Ishikawa (cell line): Measurements from ENCODE around the gene IMPDH2.

Experiments
- CEBPB ChIP-seq: IDR thresholded peaks from 2 replicates; pipeline ENCODE4 v1.6.1; 2012
- CREB1 ChIP-seq: IDR thresholded peaks from 2 replicates; pipeline ENCODE4 v1.6.1; 2012; ENCODE audit warnings: low read depth
- EGR1 ChIP-seq: IDR thresholded peaks from 2 replicates; pipeline ENCODE4 v1.6.1; 2012
- EP300 ChIP-seq: IDR thresholded peaks from 2 replicates; pipeline ENCODE4 v1.6.1; 2012; ENCODE audit warnings: borderline replicate concordance
- FOXM1 ChIP-seq: IDR thresholded peaks from 2 replicates; pipeline ENCODE4 v1.6.1; 2012; ENCODE audit warnings: low read depth, borderline replicate concordance
- MAX ChIP-seq: IDR thresholded peaks from 2 replicates; pipeline ENCODE4 v1.6.1; 2012
- NFIC ChIP-seq: IDR thresholded peaks from 2 replicates; pipeline ENCODE4 v1.6.1; 2012
- RAD21 ChIP-seq: IDR thresholded peaks from 2 replicates; pipeline ENCODE4 v1.6.1; 2012; ENCODE audit warnings: low read depth
- REST ChIP-seq: IDR thresholded peaks from 2 replicates; pipeline ENCODE4 v1.6.1; 2012; ENCODE audit warnings: low read depth, mild to moderate bottlenecking
- TAF1 ChIP-seq: IDR thresholded peaks from 2 replicates; pipeline ENCODE4 v1.6.1; 2012; ENCODE audit warnings: low read depth, mild to moderate bottlenecking
- TCF12 ChIP-seq: IDR thresholded peaks from 2 replicates; pipeline ENCODE4 v1.6.1; 2012; ENCODE audit warnings: low read depth
- TEAD4 ChIP-seq: IDR thresholded peaks from 2 replicates; pipeline ENCODE4 v1.6.1; 2012
- USF1 ChIP-seq: IDR thresholded peaks from 2 replicates; pipeline ENCODE4 v1.6.1; 2012
- YY1 ChIP-seq: IDR thresholded peaks from 2 replicates; pipeline ENCODE4 v1.6.1; 2012; ENCODE audit warnings: low read depth
- ZBTB7A ChIP-seq: IDR thresholded peaks from 2 replicates; pipeline ENCODE4 v1.6.1; 2012; ENCODE audit warnings: low read depth

IMPDH2 gene

DNA sequence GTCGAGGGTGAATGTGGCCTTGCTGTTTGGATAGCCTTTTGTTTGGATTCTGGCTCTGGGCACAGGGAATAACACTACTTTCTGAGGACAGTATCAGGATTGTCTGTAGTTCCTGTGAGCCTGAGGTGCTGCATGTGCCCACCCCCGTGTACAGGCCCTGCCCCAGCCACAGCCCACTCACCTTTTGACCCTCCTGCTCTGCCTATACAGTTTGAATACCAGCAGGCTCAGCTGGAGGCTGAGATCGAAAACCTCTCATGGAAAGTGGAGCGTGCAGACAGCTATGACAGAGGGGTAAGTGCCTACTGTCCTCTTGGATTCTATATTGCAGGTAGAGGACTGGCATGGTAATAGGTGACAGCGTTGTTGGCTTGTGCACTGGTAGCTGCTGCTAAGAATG is 46.5 kb downstream of the IMPDH2 start:
- no peak for TF ChIP-seq RAD21
- no peak for TF ChIP-seq REST
- no peak for TF ChIP-seq TEAD4
- TF ChIP-seq CREB1: no peak
- no peak for TF ChIP-seq TAF1
- TF ChIP-seq EGR1: no peak
- TF ChIP-seq NFIC: no peak
- TF ChIP-seq MAX: no peak
- TF ChIP-seq FOXM1: no peak
- TF ChIP-seq TCF12: no peak
- TF ChIP-seq USF1: no peak
- TF ChIP-seq YY1: no peak
- no peak for TF ChIP-seq ZBTB7A
- no peak for TF ChIP-seq EP300
- TF ChIP-seq CEBPB: no peak

DNA sequence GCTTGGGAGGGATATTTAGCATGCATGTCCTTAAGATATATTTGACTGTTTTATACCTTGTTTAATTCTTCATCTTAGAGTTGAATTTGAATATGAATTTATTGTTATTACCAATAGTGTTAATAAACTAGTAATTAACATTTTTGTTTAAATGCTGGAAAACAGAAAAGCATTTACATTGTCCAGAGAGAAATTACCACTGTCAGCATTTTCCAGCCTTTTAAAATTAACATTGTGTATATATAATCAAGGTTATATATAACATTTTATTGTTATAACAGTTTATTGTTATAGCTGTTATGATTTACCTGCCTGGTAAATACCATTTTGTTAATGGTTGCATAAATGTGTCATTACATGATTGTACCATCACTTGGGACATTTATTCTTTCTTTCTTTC is 47.2 kb downstream of the IMPDH2 start:
- TF ChIP-seq RAD21: no peak
- no peak for TF ChIP-seq YY1
- no peak for TF ChIP-seq REST
- TF ChIP-seq TAF1: no peak
- no peak for TF ChIP-seq MAX
- TF ChIP-seq USF1: no peak
- TF ChIP-seq NFIC: no peak
- TF ChIP-seq CREB1: no peak
- TF ChIP-seq TEAD4: no peak

DNA sequence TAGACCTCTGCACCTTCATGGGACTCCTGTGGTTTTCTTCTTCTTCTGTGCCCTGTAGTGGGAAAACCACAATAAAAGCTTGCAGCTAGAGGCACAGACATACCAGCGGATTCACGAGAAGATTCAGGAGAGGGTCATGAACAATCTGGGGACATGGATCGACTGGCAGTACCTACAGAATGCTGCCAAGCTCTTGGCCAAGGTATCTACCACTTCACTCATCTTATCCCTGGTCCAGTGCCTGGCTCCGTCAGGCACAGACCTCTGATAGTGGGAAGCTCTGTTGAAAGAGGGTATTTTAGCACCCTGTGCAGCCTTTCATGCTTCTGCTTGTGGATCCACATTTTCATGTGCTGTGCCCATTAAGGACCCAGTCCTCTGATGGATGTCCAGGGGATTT is 48.9 kb downstream of the IMPDH2 start:
- TF ChIP-seq TAF1: no peak
- TF ChIP-seq USF1: no peak
- TF ChIP-seq RAD21: no peak
- TF ChIP-seq CEBPB: no peak
- no peak for TF ChIP-seq YY1
- TF ChIP-seq ZBTB7A: no peak
- TF ChIP-seq TCF12: no peak
- no peak for TF ChIP-seq NFIC
- no peak for TF ChIP-seq EGR1
- TF ChIP-seq EP300: no peak
- no peak for TF ChIP-seq REST
- no peak for TF ChIP-seq FOXM1
- TF ChIP-seq CREB1: no peak
- no peak for TF ChIP-seq TEAD4
- TF ChIP-seq MAX: no peak

DNA sequence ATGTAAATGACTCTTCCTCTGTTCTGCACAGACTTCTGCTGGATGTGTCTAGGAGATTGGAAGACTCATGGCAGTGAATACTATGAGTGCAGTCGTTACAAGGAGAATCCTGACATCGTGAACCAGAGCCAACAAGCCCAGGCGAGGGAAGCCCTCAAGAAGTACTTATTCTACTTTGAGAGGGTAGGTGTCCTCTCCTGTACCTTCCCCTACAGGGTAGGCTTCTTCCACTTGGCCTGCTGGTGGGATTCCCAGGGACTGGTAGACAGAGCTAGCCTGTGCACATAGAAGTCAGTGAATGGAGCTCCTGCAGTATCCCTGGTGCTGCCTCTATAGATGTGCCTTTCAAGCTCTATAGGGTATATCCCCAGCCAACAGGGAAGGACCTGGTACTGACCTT is 49.7 kb downstream of the IMPDH2 start:
- no peak for TF ChIP-seq CREB1
